ENCODE measurements around the gene AKR1B15. TPM values are rescaled to one million over a fixed set of nuclear protein-coding genes. Genes with fewer than 3 reads are reported as not detected.

AKR1B15 gene
- polyA plus RNA-seq, 1 donor (not counting 4 experiments of a cell fraction or from before 2014, with no cell fraction given), result 0.28 TPM

DNA sequence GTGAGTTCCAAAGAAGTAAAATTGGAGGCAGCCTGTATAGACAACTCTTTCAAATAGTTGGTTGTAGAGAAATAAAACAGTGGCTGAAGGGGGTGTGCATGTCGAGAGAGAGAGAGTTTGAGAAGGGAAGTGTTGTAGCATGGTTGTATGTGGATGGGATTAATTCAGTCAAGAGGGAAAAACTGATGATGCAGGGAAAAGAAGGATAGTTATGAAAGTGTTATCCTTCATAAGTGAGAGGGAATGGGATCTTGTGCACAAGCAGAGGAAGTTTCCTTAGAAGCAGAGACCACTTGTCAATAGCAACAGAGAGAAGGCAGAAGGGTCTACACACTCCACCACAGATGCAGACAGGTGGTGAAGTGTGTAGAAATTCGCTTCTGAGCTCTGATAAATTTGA, 67.7 kb downstream of the AKR1B15 start:
- no peak overlapping the region for H3K4me2 ChIP-seq (ENCODE audit: control insufficient read depth, extremely low read depth, insufficient read depth, low read depth, low read length)
- H3K9ac ChIP-seq (ENCODE audit: control insufficient read depth, extremely low read depth, insufficient read depth, low read length), result no peak overlapping the region
- H3K9me3 ChIP-seq (ENCODE audit: control insufficient read depth, low read depth, low read length), result no peaks in the 10 kb centered on the region
- dilution Hi-C loops (cut with MboI; ENCODE audit: extremely low pct_ligation_motif_present, low sequenced_read_pairs), result no loop called here
- TF ChIP-seq, protein P1, sequence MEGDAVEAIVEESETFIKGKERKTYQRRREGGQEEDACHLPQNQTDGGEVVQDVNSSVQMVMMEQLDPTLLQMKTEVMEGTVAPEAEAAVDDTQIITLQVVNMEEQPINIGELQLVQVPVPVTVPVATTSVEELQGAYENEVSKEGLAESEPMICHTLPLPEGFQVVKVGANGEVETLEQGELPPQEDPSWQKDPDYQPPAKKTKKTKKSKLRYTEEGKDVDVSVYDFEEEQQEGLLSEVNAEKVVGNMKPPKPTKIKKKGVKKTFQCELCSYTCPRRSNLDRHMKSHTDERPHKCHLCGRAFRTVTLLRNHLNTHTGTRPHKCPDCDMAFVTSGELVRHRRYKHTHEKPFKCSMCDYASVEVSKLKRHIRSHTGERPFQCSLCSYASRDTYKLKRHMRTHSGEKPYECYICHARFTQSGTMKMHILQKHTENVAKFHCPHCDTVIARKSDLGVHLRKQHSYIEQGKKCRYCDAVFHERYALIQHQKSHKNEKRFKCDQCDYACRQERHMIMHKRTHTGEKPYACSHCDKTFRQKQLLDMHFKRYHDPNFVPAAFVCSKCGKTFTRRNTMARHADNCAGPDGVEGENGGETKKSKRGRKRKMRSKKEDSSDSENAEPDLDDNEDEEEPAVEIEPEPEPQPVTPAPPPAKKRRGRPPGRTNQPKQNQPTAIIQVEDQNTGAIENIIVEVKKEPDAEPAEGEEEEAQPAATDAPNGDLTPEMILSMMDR (optimal IDR thresholded peaks at IDR 0.05 in 1 of 3, IDR thresholded peaks at IDR 0.05 in 1 of 3, conservative IDR thresholded peaks at IDR 0.05 in 1 of 3; ENCODE audit: extremely low read depth in 1 of 3, insufficient read depth in 2 of 3, low read length in 3 of 3), result no peak
- TF ChIP-seq EZH2 (IDR thresholded peaks at IDR 0.05; ENCODE audit: low read length), result no peak
- no peak overlapping the region for H3K27ac ChIP-seq (ENCODE audit: control insufficient read depth, insufficient read depth, low read length)
- H3K36me3 ChIP-seq (ENCODE audit: control insufficient read depth in 2 of 2, extremely low read depth in 1 of 2, insufficient read depth in 2 of 2, low read length in 2 of 2), result no peaks in the 10 kb centered on the region
- H3K9me1 ChIP-seq (ENCODE audit: control insufficient read depth, extremely low read depth, insufficient read depth, low read length), result no peaks in the 10 kb centered on the region
- FAIRE-seq (no peak), DNase-seq (ENCODE audit: low read depth, low spot score) (no peak)
- H3K4me1 ChIP-seq (ENCODE audit: control insufficient read depth, extremely low read depth, insufficient read depth, low read length), result peaks cover 47% of the 10 kb centered on the region
- H3K79me2 ChIP-seq (ENCODE audit: control insufficient read depth, insufficient read depth, low read length), result no peaks in the 10 kb centered on the region
- H3K27me3 ChIP-seq (ENCODE audit: control insufficient read depth, extremely low read depth, insufficient read depth, low read length), result no peaks in the 10 kb centered on the region
- no peak overlapping the region for H3K4me3 ChIP-seq (ENCODE audit: control insufficient read depth in 2 of 3, extremely low read depth in 1 of 3, insufficient read depth in 2 of 3, low read depth in 1 of 3, low read length in 3 of 3)
- no peak overlapping the region for H2AFZ ChIP-seq (ENCODE audit: control insufficient read depth, low read length)
- H4K20me1 ChIP-seq (ENCODE audit: control insufficient read depth, extremely low read depth, insufficient read depth, low read length), result no peaks in the 10 kb centered on the region

DNA sequence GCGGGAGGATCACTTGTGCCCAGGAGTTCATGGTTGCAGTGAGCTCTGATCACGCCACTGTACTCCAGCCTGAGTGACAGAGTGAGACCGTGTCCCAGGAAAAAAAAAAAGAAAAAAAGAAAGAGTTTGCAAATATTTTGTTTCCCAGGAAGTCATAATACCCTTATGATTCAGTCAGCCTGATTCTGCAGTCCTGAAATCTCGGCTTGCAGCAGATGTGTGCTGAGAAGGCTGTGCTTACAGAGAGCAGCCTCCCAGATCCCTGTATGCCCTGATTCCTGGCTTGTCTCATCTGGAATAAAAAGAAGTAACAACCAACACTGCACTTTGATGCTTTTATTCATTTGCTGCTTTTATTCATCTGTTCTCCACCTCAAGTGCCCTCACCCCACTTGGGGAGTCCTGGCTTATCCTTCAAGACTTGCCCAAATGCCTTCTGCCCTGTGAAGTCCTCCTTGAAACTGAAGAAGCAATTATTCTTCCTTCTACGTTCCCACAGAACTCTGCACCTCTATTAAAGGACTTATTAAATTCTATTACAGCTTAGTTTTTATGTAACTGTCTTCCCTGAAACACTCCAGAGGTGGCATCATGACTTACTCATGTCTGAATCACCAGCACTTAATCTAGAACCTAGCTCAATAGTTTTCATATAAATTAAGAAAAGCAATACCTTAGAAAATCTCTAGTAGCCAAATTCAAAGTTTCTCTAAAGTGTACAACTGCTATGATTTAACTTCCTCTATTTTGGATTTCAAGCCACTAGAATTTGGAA, 70.0 kb downstream of the AKR1B15 start:
- Histone ChIP-seq H3K9me1 (ENCODE audit: control insufficient read depth, extremely low read depth, insufficient read depth, low read length) (no peaks in the 10 kb centered on the region), H3K4me2 (ENCODE audit: control insufficient read depth, extremely low read depth, insufficient read depth, low read depth, low read length) (peak overlapping the region; percentile 57), H3K27ac (ENCODE audit: control insufficient read depth, insufficient read depth, low read length) (peak overlapping the region; percentile 89), H3K79me2 (ENCODE audit: control insufficient read depth, insufficient read depth, low read length) (no peaks in the 10 kb centered on the region), H2AFZ (ENCODE audit: control insufficient read depth, low read length) (no peak overlapping the region), H3K9me3 (ENCODE audit: control insufficient read depth, low read depth, low read length) (no peaks in the 10 kb centered on the region), H3K27me3 (ENCODE audit: control insufficient read depth, extremely low read depth, insufficient read depth, low read length) (no peaks in the 10 kb centered on the region), H3K36me3 (ENCODE audit: control insufficient read depth in 2 of 2, extremely low read depth in 1 of 2, insufficient read depth in 2 of 2, low read length in 2 of 2) (no peaks in the 10 kb centered on the region), H3K9ac (ENCODE audit: control insufficient read depth, extremely low read depth, insufficient read depth, low read length) (peak overlapping the region; percentile 56), H4K20me1 (ENCODE audit: control insufficient read depth, extremely low read depth, insufficient read depth, low read length) (no peaks in the 10 kb centered on the region), H3K4me3 (ENCODE audit: control insufficient read depth in 2 of 3, extremely low read depth in 1 of 3, insufficient read depth in 2 of 3, low read depth in 1 of 3, low read length in 3 of 3) (peak overlapping the region in 1 of 3 experiments; percentile 19), H3K4me1 (ENCODE audit: control insufficient read depth, extremely low read depth, insufficient read depth, low read length) (peaks cover 54% of the 10 kb centered on the region)
- DNase-seq (ENCODE audit: low read depth, low spot score) (no peak), FAIRE-seq (peak; percentile 51)
- dilution Hi-C loops (cut with MboI; ENCODE audit: extremely low pct_ligation_motif_present, low sequenced_read_pairs), result no loop called here
- TF ChIP-seq, protein P1 (optimal IDR thresholded peaks at IDR 0.05 in 1 of 3, IDR thresholded peaks at IDR 0.05 in 1 of 3, conservative IDR thresholded peaks at IDR 0.05 in 1 of 3; ENCODE audit: extremely low read depth in 1 of 3, insufficient read depth in 2 of 3, low read length in 3 of 3), result no peak
- no peak for TF ChIP-seq EZH2 (IDR thresholded peaks at IDR 0.05; ENCODE audit: low read length)

All from keratinocyte (primary cell).